ENCODE data around the gene TRAPPC11. TPM values are rescaled to one million over a fixed set of nuclear protein-coding genes. Genes with fewer than 3 reads are reported as not detected.
"Not testable (repeated sequence)": the region's sequence is repeated elsewhere in the genome, so short reads cannot be mapped to it uniquely, and the experiment has no call there.

TRAPPC11 gene
- 10 to 100 TPM; 29.7 to 30.2 TPM for total RNA-seq

DNA sequence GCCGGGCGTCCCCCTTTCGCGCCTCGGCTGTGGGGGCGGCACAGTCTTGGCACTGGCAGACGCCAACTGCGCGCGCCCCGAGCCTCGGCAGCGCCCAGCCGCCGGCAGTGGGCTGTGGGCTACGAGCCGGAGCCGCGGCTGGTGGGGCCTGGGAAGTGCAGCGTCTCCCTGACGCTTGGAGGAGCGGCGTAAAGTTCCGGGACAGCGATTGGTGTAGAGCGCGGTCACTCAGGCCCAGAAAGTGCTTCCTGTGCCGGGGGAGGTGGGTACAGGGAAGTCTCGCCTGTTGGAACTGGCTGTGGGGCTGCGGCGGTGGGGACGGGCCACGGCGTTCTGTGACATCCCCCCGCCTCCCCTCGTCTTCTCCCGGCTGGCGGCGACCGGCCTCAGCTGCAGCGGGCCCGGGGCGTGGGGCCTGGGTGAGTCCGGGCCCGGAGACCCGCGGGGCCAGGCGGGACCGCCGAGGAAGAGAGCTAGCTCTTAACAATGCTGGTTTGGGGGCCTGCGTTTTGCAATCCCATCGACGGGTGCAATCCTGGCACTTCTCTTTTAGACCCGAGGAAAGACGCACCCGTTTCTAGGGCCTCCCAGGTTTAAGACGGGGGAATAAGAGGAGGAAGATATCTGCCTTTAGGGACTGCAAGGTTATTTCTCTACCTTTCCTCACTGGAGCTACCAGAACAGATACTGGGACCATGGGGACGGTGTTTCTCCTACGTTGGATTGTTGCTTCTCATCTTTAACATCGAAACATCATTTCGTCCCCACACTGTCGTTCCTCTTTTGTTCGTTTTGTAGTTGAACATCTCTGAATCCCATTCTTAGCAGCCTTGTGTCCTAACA, at the start of gene TRAPPC11, which contains the start of gene RWDD4:
TSS of gene TRAPPC11 (plus strand) at position 265 of the 843 bp plus-strand sequence. CDS start 4,575 bp downstream, outside the sequence.
TSS of gene RWDD4 (minus strand) at position 157 of the 843 bp plus-strand sequence. CDS start 233 bp downstream, outside the sequence.
- Mint-ChIP-seq H3K4me1 (ENCODE audit: low read depth) (peaks cover 35% of the 10 kb centered on the region), H3K9me3 (no peaks in the 10 kb centered on the region), H3K27ac (peak within 1 kb of the TSS; percentile 80), H3K27me3 (no peaks in the 10 kb centered on the region), H3K36me3 (peaks cover 7% of the 10 kb centered on the region), H3K4me3 (peak within 1 kb of the TSS; percentile 85)
- CTCF ChIA-PET = interaction anchor here (1.4 kb wide), 1 partner anchor 190 kb away, joined by 5 read pairs; no protein-coding TSS in a partner anchor
- peak; percentile 98 for DNase-seq
- POLR2A ChIA-PET = interaction anchor here (0.7 to 1.1 kb wide), 3 partner anchors 154 to 215 kb away, joined by 3 to 6 read pairs (median 3); partner anchors contain the start of genes CDKN2AIP and ING2
- intact Hi-C loops (cut with micrococcal nuclease) = loop anchor here (1.0 to 2.0 kb wide), 5 partner anchors 64 to 741 kb away; partner anchors contain the start of gene CDKN2AIP

DNA sequence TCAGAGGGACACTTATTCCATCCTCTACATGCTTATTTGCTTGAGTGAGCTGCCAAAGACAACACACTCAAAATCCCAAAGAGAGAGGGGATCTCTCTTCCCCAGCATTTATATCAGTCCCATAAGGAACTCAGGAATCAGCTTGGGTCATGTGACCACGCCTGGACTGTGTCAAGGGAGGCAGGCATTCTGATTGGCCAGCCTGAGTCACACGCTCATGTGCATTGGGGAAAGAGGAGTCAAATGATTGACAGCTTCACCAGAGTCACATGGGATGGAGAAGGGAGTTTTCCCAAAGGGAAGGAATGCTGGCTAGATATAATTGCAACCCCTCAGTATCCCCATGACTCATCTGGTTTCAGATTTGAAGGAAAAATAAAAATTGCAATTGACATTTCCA, 49.1 kb upstream of the TRAPPC11 start:
- POLR2A ChIA-PET = no interaction called here
- H3K9me3 Mint-ChIP-seq = no peaks in the 10 kb centered on the region
- no peaks in the 10 kb centered on the region for H3K36me3 Mint-ChIP-seq
- H3K4me3 Mint-ChIP-seq = no peak overlapping the region
- DNase-seq = no peak
- H3K27ac Mint-ChIP-seq = no peak overlapping the region
- H3K27me3 Mint-ChIP-seq = peaks cover 16% of the 10 kb centered on the region
- intact Hi-C loops (cut with micrococcal nuclease) = no loop called here
- CTCF ChIA-PET = no interaction called here
- H3K4me1 Mint-ChIP-seq (ENCODE audit: low read depth) = no peaks in the 10 kb centered on the region

DNA sequence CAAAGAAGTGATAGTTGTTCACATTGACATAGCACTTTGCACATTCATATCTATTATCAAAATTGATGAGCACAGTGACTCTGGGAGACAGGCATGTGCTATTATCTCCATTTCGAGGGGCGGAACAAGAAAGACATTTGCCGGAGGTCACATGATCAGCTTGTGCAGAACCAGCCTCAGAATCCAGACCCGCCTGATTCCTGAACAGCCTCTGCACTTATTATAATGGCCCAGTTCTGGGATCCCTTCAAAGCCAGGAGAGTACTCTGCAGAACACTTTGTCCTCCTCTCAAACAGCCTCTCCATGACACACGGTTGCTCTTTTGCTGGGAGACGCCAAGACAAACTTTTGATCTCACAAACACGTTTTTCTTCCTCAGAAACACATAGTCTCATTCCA, 48.5 kb upstream of the TRAPPC11 start:
- Mint-ChIP-seq H3K4me3 (no peak overlapping the region), H3K4me1 (ENCODE audit: low read depth) (no peaks in the 10 kb centered on the region), H3K27me3 (peaks cover 16% of the 10 kb centered on the region), H3K36me3 (no peaks in the 10 kb centered on the region), H3K9me3 (no peaks in the 10 kb centered on the region), H3K27ac (no peak overlapping the region)
- ChIA-PET POLR2A (no interaction called here), CTCF (no interaction called here)
- DNase-seq = no peak
- intact Hi-C loops (cut with micrococcal nuclease) = no loop called here

DNA sequence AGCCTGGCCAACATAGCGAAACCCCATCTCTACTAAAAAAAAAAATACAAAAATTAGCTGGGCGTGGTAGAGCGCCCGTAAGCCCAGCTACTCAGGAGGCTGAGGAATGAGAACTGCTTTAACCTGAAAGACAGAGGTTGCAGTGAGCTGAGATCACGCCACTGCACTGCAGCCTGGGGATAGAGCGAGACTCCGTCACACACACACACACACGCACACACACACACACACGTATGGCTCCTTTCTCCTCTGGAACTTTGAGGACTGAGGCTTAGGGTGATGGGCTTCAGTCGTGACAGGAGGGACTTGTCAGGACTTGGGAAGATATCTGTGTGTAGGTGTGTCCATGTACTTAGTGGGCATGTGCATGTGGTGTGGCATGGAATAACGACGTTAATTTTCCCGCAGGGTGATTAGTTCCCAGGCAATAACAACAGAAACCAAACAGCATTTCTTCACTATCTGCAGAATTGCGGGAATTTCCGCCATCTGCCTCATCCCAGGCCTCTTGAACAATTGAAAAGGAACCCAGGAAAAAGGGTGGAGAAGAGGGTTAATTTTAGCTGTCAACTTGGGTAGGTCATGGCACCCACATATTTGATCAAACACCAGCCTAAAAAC, 47.8 kb upstream of the TRAPPC11 start:
- no peaks in the 10 kb centered on the region for H3K4me1 Mint-ChIP-seq (ENCODE audit: low read depth)

DNA sequence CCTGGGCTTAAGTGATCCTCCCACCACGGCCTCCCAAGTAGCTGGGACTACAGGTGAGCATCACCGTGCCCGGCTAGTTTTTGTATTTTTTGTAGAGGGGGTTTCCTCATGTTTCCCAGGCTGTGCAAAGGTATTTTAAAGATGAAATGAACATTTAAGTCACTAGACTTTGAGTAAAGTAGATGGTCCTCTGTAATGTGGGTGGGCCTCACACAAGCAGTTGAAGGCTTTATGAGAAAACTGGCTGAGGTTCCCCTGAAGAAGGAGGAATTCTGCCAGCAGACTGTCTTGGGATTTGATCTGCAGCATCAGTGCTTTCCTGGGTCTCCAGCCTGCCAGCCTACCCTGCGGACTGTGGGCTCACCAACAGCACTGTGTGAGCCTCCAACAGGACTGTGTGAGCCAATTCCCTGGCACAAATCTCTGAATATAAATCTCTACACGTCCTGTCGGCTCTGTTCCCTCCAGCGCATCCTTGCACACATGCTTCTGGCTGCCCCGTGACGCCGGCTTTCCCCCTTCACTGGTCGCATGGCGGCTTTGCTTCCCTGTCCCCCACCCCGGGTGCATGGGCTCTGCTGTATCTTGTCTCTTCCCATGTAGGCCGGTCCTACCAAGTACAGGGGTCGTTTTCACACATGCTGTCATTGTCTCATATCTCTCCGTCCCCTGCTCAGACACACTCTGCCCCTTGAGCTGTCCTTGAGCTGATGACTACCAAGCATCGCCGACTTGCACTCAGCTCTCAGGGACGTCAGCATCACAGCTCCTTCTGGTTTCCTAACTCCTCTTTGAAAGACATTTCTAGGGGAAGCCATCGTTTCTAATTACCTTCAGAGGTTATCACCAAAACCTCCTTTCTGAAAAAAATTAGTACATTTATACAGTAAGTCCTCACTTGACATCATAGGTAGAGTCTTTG, 46.5 kb upstream of the TRAPPC11 start:
- Mint-ChIP-seq H3K9me3 (no peaks in the 10 kb centered on the region), H3K4me3 (no peak overlapping the region), H3K4me1 (ENCODE audit: low read depth) (no peaks in the 10 kb centered on the region), H3K27me3 (peaks cover 13% of the 10 kb centered on the region), H3K36me3 (no peaks in the 10 kb centered on the region), H3K27ac (no peak overlapping the region)
- CTCF ChIA-PET = no interaction called here
- POLR2A ChIA-PET = no interaction called here
- no peak for DNase-seq
- intact Hi-C loops (cut with micrococcal nuclease) = no loop called here

More for the DNA sequence above, 47.8 kb upstream of the TRAPPC11 start:
- Mint-ChIP-seq H3K27me3 (peaks cover 16% of the 10 kb centered on the region), H3K36me3 (no peaks in the 10 kb centered on the region), H3K9me3 (no peaks in the 10 kb centered on the region), H3K27ac (no peak overlapping the region), H3K4me3 (no peak overlapping the region)
- intact Hi-C loops (cut with micrococcal nuclease) = no loop called here
- CTCF ChIA-PET = no interaction called here
- POLR2A ChIA-PET = no interaction called here
- no peak for DNase-seq

DNA sequence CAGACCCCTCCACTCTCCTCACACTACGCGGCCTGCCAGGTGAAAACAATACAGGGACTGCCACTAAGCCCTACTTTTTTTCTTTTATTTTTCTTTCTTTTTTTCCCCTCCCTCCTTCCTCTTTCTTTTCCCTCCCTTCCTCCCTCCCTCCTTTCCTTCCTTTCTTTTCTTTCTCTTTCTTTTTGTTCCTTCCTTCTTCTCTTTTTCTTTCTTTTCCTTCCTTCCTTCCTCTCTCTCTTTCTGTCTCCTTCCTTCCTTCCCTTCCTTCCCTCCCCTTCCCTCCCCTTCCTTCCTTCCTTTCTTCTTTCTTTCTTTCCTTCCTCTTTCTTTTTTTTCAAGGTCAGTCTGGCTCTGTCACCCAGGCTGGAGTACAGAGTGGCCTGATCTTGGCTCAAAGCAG, 42.0 kb upstream of the TRAPPC11 start:
- no peaks in the 10 kb centered on the region for H3K36me3 Mint-ChIP-seq
- H3K9me3 Mint-ChIP-seq = no peaks in the 10 kb centered on the region
- peaks cover 4% of the 10 kb centered on the region for H3K27me3 Mint-ChIP-seq
- H3K4me1 Mint-ChIP-seq (ENCODE audit: low read depth) = no peaks in the 10 kb centered on the region
- H3K4me3 Mint-ChIP-seq = no peak overlapping the region
- DNase-seq = no peak
- POLR2A ChIA-PET = no interaction called here
- H3K27ac Mint-ChIP-seq = no peak overlapping the region
- CTCF ChIA-PET = no interaction called here
- intact Hi-C loops (cut with micrococcal nuclease) = no loop called here

DNA sequence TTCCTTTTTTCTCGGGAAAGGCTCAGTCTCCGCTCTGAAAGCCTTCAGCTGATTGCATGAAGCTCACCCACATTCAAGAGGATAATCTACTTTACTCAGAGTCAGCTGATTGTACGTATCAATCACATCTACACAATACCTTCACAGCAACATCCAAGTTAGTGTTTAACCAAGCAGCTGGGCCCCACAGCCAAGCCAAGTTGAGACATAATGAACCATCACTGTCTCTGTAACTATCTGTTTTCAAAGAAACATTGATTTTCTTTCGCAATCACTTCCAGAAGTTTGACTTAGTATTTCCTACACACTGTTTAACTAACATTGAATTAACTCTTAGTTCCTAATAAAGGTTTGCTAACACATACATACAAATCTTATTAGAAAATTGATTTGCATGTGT, 40.4 kb upstream of the TRAPPC11 start:
- no peaks in the 10 kb centered on the region for H3K9me3 Mint-ChIP-seq
- POLR2A ChIA-PET = no interaction called here
- DNase-seq = no peak
- CTCF ChIA-PET = no interaction called here
- peaks cover 2% of the 10 kb centered on the region for H3K27me3 Mint-ChIP-seq
- H3K36me3 Mint-ChIP-seq = no peaks in the 10 kb centered on the region
- intact Hi-C loops (cut with micrococcal nuclease) = no loop called here
- no peak overlapping the region for H3K4me3 Mint-ChIP-seq
- H3K27ac Mint-ChIP-seq = no peak overlapping the region
- no peaks in the 10 kb centered on the region for H3K4me1 Mint-ChIP-seq (ENCODE audit: low read depth)

DNA sequence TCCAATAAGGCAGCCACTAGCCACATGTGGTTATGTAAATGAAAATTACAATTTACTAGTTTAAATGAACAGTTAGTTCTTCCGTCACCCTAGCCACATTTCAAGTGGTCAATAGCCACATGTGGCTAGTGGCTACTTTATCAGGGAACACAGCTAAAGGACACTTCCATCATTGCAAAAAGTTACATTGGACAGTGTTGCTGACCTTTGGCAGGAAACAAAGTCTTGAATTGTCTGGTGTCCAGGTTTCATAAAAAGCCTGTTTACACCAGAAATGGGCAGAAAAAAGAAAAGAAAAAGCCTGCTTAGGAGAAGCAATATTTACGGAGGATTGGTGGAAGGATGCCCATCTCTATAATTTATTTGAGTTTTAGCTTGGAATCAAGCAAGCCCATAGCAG, 38.7 kb upstream of the TRAPPC11 start:
- ChIA-PET POLR2A (no interaction called here), CTCF (no interaction called here)
- no peaks in the 10 kb centered on the region for H3K36me3 Mint-ChIP-seq
- H3K4me3 Mint-ChIP-seq = no peak overlapping the region
- no peaks in the 10 kb centered on the region for H3K27me3 Mint-ChIP-seq
- H3K9me3 Mint-ChIP-seq = no peaks in the 10 kb centered on the region
- intact Hi-C loops (cut with micrococcal nuclease) = no loop called here
- H3K4me1 Mint-ChIP-seq (ENCODE audit: low read depth) = no peaks in the 10 kb centered on the region
- H3K27ac Mint-ChIP-seq = no peak overlapping the region
- DNase-seq = no peak

DNA sequence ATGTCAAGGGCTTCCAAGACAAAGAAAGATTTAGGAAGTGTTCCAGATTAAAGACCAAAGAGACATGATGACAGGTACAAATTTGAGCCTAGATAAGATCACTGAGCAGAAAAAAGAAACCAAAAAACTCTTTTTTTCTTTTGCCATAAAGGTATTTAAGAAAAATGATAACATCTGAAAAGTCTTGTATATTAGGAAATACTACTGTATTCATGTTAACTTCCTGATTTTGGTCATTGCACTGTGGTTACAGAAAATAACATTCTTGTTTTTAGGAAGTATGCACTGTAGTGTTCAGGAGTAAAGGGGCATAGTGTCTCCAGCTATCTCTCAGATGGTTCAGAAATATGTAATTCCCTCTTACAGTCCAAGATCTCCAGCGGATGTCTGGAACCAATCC, 37.2 kb upstream of the TRAPPC11 start:
- H3K27me3 Mint-ChIP-seq = no peaks in the 10 kb centered on the region
- H3K4me3 Mint-ChIP-seq = no peak overlapping the region
- H3K9me3 Mint-ChIP-seq = no peaks in the 10 kb centered on the region
- intact Hi-C loops (cut with micrococcal nuclease) = no loop called here
- ChIA-PET POLR2A (no interaction called here), CTCF (no interaction called here)
- no peak overlapping the region for H3K27ac Mint-ChIP-seq
- no peaks in the 10 kb centered on the region for H3K36me3 Mint-ChIP-seq
- no peaks in the 10 kb centered on the region for H3K4me1 Mint-ChIP-seq (ENCODE audit: low read depth)
- DNase-seq = no peak

DNA sequence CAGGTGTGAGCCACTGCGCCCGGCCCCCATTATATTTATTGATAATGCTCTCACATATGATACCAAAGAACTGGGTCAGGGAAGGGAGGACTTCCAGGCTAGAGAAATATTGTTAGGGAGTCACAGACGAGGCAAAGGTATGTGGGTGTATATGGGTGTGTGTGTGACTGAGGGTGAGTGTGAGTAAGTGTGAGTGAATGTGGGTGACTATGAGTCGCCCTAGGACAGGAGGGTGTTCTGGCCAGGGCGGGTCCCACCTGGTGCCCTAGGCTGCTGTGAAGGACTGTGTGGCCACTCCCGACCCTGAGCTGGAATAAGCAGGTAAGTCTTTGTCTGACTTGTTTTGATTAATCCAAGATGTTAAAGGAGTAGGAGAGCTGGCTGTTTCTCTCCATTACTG, 34.5 kb upstream of the TRAPPC11 start:
- H3K36me3 Mint-ChIP-seq = no peaks in the 10 kb centered on the region
- H3K4me1 Mint-ChIP-seq (ENCODE audit: low read depth) = no peaks in the 10 kb centered on the region

DNA sequence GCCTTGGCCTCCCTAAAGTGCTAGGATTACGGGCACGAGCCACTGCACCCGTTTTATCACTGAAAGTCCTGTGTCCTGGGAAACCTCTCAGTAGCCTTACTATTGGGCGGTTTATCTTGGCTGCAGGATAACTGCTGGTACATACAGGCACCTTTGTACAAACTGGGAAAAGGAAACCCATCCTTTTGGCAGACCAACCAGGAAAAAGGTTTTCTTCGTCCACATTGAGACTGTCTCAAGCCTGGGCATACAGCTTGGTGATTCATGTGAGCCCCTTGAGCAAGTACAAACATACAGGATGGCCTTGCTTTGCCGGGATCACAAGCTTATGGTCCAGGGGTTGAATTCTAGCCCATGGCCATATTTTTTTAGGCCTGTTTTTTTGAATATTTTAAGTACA, 32.9 kb upstream of the TRAPPC11 start:
- H3K27me3 Mint-ChIP-seq = no peaks in the 10 kb centered on the region

More for the DNA sequence above, 34.5 kb upstream of the TRAPPC11 start:
- H3K4me3 Mint-ChIP-seq = no peak overlapping the region
- no peak for DNase-seq
- ChIA-PET CTCF (no interaction called here), POLR2A (no interaction called here)
- no peak overlapping the region for H3K27ac Mint-ChIP-seq
- intact Hi-C loops (cut with micrococcal nuclease) = no loop called here
- H3K27me3 Mint-ChIP-seq = no peaks in the 10 kb centered on the region
- no peaks in the 10 kb centered on the region for H3K9me3 Mint-ChIP-seq

DNA sequence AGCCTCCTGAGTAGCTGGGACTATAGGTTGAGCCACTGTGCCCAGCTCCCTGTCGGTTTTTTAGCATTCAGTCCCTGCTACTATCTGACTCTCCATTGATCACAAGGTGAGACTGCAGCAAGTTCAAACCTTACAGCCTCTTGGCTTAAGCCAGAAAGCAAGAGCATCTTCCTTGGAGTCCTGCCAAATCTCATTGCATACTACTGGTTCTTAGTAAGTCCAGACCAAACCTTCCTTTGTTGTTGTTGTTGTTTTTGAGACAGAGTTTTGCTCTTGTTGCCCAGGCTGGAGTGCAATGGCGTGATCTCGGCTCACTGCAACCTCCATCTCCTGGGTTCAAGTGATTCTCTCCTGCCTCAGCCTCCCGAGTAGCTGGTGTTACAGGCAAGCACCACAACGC, 31.8 kb upstream of the TRAPPC11 start:
- DNase-seq; H3K36me3 Mint-ChIP-seq; H3K4me3 Mint-ChIP-seq; POLR2A ChIA-PET; H3K4me1 Mint-ChIP-seq (ENCODE audit: low read depth); H3K9me3 Mint-ChIP-seq; H3K27ac Mint-ChIP-seq; CTCF ChIA-PET; H3K27me3 Mint-ChIP-seq: not testable (repeated sequence)
- intact Hi-C loops (cut with micrococcal nuclease) = loop anchor here (5.0 kb wide), 1 partner anchor 95 kb away; no protein-coding TSS in a partner anchor

More for the DNA sequence above, 32.9 kb upstream of the TRAPPC11 start:
- no peaks in the 10 kb centered on the region for H3K9me3 Mint-ChIP-seq
- no peaks in the 10 kb centered on the region for H3K4me1 Mint-ChIP-seq (ENCODE audit: low read depth)
- no peak overlapping the region for H3K4me3 Mint-ChIP-seq
- H3K27ac Mint-ChIP-seq = no peak overlapping the region
- CTCF ChIA-PET = no interaction called here
- intact Hi-C loops (cut with micrococcal nuclease) = loop anchor here (5.0 kb wide), 1 partner anchor 96 kb away; no protein-coding TSS in a partner anchor
- POLR2A ChIA-PET = no interaction called here
- H3K36me3 Mint-ChIP-seq = no peaks in the 10 kb centered on the region
- DNase-seq = no peak
